ENCODE results near the gene PRR16.

DNA sequence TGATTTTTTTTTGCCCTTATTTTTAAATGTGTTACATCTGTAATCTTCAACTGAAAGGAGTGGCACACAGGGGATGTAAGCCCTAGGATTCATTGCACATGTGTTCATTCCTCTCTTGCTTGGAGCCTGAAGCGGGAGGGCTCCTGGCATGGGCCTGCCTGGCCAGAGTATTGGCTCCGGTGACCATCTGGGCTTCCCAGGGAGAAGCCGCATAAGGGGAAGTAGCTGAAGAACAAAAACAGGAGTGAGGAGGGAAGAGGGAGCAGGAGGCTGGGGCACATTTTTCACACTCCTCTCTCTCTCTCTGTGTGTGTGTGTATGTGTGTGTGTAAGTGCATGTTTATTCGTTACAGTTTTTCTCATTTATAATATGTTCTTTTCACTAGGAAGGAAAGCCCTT is 269.9 kb downstream of the PRR16 start:
- TF ChIP-seq POLR2A (IDR thresholded peaks at IDR 0.05), result no peak
- TF ChIP-seq, protein P1, sequence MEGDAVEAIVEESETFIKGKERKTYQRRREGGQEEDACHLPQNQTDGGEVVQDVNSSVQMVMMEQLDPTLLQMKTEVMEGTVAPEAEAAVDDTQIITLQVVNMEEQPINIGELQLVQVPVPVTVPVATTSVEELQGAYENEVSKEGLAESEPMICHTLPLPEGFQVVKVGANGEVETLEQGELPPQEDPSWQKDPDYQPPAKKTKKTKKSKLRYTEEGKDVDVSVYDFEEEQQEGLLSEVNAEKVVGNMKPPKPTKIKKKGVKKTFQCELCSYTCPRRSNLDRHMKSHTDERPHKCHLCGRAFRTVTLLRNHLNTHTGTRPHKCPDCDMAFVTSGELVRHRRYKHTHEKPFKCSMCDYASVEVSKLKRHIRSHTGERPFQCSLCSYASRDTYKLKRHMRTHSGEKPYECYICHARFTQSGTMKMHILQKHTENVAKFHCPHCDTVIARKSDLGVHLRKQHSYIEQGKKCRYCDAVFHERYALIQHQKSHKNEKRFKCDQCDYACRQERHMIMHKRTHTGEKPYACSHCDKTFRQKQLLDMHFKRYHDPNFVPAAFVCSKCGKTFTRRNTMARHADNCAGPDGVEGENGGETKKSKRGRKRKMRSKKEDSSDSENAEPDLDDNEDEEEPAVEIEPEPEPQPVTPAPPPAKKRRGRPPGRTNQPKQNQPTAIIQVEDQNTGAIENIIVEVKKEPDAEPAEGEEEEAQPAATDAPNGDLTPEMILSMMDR (IDR thresholded peaks at IDR 0.05), result no peak
